PC-9 (cell line): ENCODE data around the gene ARNT2. TPM values are rescaled to one million over a fixed set of nuclear protein-coding genes. Genes with fewer than 3 reads are reported as not detected.

ENCODE experiments used
- BruUV-seq: library from RNA; stranded (reverse); fragments of 400-500 nt; replicated peaks from 2 replicates; lab custom pipeline; 2021; lab: Mats Ljungman, UMichigan
- CTCF ChIA-PET: fragments of 300-600 bp; sonication (Branson Sonifier 250); formaldehyde crosslinking; loops from one replicate; lab custom pipeline; 2022; ENCODE audit warnings: antibody characterized with exemption; lab: Charles Lee
- POLR2A ChIA-PET: fragments of 300-600 bp; sonication (Branson Sonifier 250); formaldehyde crosslinking; loops from one replicate; lab custom pipeline; 2022; ENCODE audit warnings: antibody characterized with exemption; ENCODE audit not compliant: unreplicated experiment; lab: Charles Lee
- DNase-seq, 2 experiments: peaks; one replicate each; pipeline versions ENCODE4 v3.0.0 to v3.0.0-alpha.2; 2015 to 2022; ENCODE audit warnings: mixed read lengths in 1 of 2
- H2AFZ ChIP-seq: fragments of 200-600 bp; sonication (generic); 2 replicates; pipeline ENCODE4 v1.8.1; 2017; ENCODE audit warnings: antibody characterized with exemption
- H3F3A ChIP-seq: fragments of 200-600 bp; sonication (generic); 2 replicates; pipeline ENCODE4 v1.8.1; 2017; ENCODE audit warnings: antibody characterized with exemption, mild to moderate bottlenecking, low read depth; ENCODE audit not compliant: insufficient read depth
- H3K27ac ChIP-seq: fragments of 200-600 bp; sonication (generic); 2 replicates; pipeline ENCODE4 v1.6.1; 2016; ENCODE audit warnings: mixed run types
- H3K27me3 ChIP-seq: fragments of 200-600 bp; sonication (generic); 2 replicates; pipeline ENCODE4 v1.6.1; 2016; ENCODE audit warnings: low read depth, mixed run types; ENCODE audit not compliant: insufficient read depth
- H3K36me3 ChIP-seq: fragments of 200-600 bp; sonication (generic); 2 replicates; pipeline ENCODE4 v1.6.1; 2016; ENCODE audit warnings: low read depth, mixed run types
- H3K4me1 ChIP-seq: fragments of 200-600 bp; sonication (generic); replicated peaks from 2 replicates; pipeline ENCODE4 v1.6.1; 2016; ENCODE audit warnings: mixed run types; ENCODE audit not compliant: insufficient read depth
- H3K4me2 ChIP-seq: fragments of 200-600 bp; sonication (generic); 2 replicates; pipeline ENCODE4 v1.6.1; 2017; ENCODE audit warnings: mixed run types
- H3K4me3 ChIP-seq: fragments of 200-600 bp; sonication (generic); 2 replicates; pipeline ENCODE4 v1.6.1; 2016; ENCODE audit warnings: mixed run types
- H3K79me2 ChIP-seq: fragments of 200-600 bp; sonication (generic); 2 replicates; pipeline ENCODE4 v1.6.1; 2017; ENCODE audit warnings: low read depth, mixed run types
- H3K9me2 ChIP-seq: fragments of 200-600 bp; sonication (generic); 2 replicates; pipeline ENCODE4 v1.8.1; 2017; ENCODE audit warnings: mild to moderate bottlenecking; ENCODE audit not compliant: insufficient read depth
- H3K9me3 ChIP-seq: fragments of 200-600 bp; sonication (generic); 2 replicates; pipeline ENCODE4 v1.8.1; 2016; ENCODE audit warnings: low read depth; ENCODE audit not compliant: insufficient read depth
- H4K20me1 ChIP-seq: fragments of 200-600 bp; sonication (generic); 2 replicates; pipeline ENCODE4 v1.8.1; 2017; ENCODE audit not compliant: insufficient read depth
- CTCF ChIP-seq: fragments of 200-600 bp; sonication (generic); conservative IDR thresholded peaks from 2 replicates; pipeline ENCODE4 v1.6.1; 2017; ENCODE audit warnings: mixed run types, antibody characterized with exemption, mild to moderate bottlenecking, moderate library complexity
- EZH2 ChIP-seq: fragments of 200-600 bp; sonication (generic); IDR thresholded peaks from 2 replicates; pipeline ENCODE4 v1.8.0; 2017; ENCODE audit warnings: antibody characterized with exemption, low read depth
- intact Hi-C: fragments of 100-400 bp; cut with micrococcal nuclease; formaldehyde crosslinking; loops from one replicate; pipeline ENCODE4 v1.10.0; 2022; ENCODE audit not compliant: unreplicated experiment
- total RNA-seq: library from RNA; stranded (reverse); gene quantifications from 2 replicates; pipeline ENCODE4 v1.2.3, GENCODE V29; 2021

The ARNT2 gene
- total RNA-seq, 1 experiment from 2014 or later, result 4.3 TPM

GRCh38 chr15:80379693-80380092 lies 24.5 kb upstream of the ARNT2 start:
- POLR2A ChIA-PET, result no interaction called here
- CTCF ChIA-PET, result no interaction called here

GRCh38 chr15:80380154-80380553 lies 24.0 kb upstream of the ARNT2 start:
- H3K27me3 ChIP-seq, result peaks cover 57% of the 10 kb centered on the region
- H4K20me1 ChIP-seq, result no peaks in the 10 kb centered on the region
- intact Hi-C loops, result no loop called here
- no peak overlapping the region for H3K27ac ChIP-seq
- no peaks in the 10 kb centered on the region for H3K9me3 ChIP-seq
- H3K36me3 ChIP-seq, result no peaks in the 10 kb centered on the region
- no peak for TF ChIP-seq CTCF
- TF ChIP-seq EZH2, result no peak
- POLR2A ChIA-PET, result no interaction called here
- H3F3A ChIP-seq, result no peaks in the 10 kb centered on the region
- H2AFZ ChIP-seq, result no peak overlapping the region
- no peak for DNase-seq
- CTCF ChIA-PET, result no interaction called here
- H3K4me3 ChIP-seq, result no peak overlapping the region
- no peaks in the 10 kb centered on the region for H3K79me2 ChIP-seq
- no TSS peak for BruUV-seq
- H3K4me2 ChIP-seq, result no peak overlapping the region
- no peaks in the 10 kb centered on the region for H3K9me2 ChIP-seq
- H3K4me1 ChIP-seq, result no peaks in the 10 kb centered on the region

More at GRCh38 chr15:80379693-80380092, 24.5 kb upstream of the ARNT2 start:
- Histone ChIP-seq H3K79me2 (no peaks in the 10 kb centered on the region), H3K4me1 (no peaks in the 10 kb centered on the region), H3K27ac (no peak overlapping the region), H3K9me3 (no peaks in the 10 kb centered on the region), H3K36me3 (no peaks in the 10 kb centered on the region), H3K4me2 (no peak overlapping the region), H3K4me3 (no peak overlapping the region), H4K20me1 (no peaks in the 10 kb centered on the region), H3F3A (no peaks in the 10 kb centered on the region), H3K27me3 (peaks cover 57% of the 10 kb centered on the region), H3K9me2 (no peaks in the 10 kb centered on the region), H2AFZ (no peak overlapping the region)
- no peak for DNase-seq
- intact Hi-C loops, result no loop called here
- BruUV-seq, result no TSS peak
- no peak for TF ChIP-seq CTCF
- no peak for TF ChIP-seq EZH2

GRCh38 chr15:80382285-80382684 lies 21.9 kb upstream of the ARNT2 start:
- TF ChIP-seq EZH2 (no peak), CTCF (no peak)
- Histone ChIP-seq H2AFZ (no peak overlapping the region), H3K9me2 (no peaks in the 10 kb centered on the region), H3K79me2 (no peaks in the 10 kb centered on the region), H3K27ac (no peak overlapping the region), H3K9me3 (no peaks in the 10 kb centered on the region), H3K36me3 (no peaks in the 10 kb centered on the region), H3K27me3 (peaks cover 55% of the 10 kb centered on the region), H4K20me1 (no peaks in the 10 kb centered on the region), H3K4me2 (no peak overlapping the region), H3K4me1 (no peaks in the 10 kb centered on the region), H3F3A (no peaks in the 10 kb centered on the region), H3K4me3 (no peak overlapping the region)
- no peak for DNase-seq
- intact Hi-C loops, result no loop called here
- ChIA-PET CTCF (no interaction called here), POLR2A (no interaction called here)
- no TSS peak for BruUV-seq
